GM21619 (cell line): ENCODE results near the gene PIGH.
"Not testable (repeated sequence)": the region's sequence is repeated elsewhere in the genome, so short reads cannot be mapped to it uniquely, and the experiment has no call there.

Source experiments
- ATAC-seq: cut with Tn5 transposase; IDR thresholded peaks from one replicate; pipeline ENCODE4 v1.9.1; 2021; ENCODE audit not compliant: unreplicated experiment

Gene PIGH

GRCh38 chr14:67555518-67556090 lies 44.5 kb downstream of the PIGH start:
- ATAC-seq = no peak

- ATAC-seq = no peak
Observed at GRCh38 chr14:67554341-67554740, 45.7 kb downstream of the PIGH start.

- no peak for ATAC-seq
Observed at GRCh38 chr14:67553547-67553946, 46.5 kb downstream of the PIGH start.

- no peak for ATAC-seq
Observed at GRCh38 chr14:67551940-67552339, 48.1 kb downstream of the PIGH start.

GRCh38 chr14:67551123-67551522 lies 48.9 kb downstream of the PIGH start:
- no peak for ATAC-seq

GRCh38 chr14:67549734-67550133 lies 50.3 kb downstream of the PIGH start:
- ATAC-seq = no peak

- no peak for ATAC-seq
Observed at GRCh38 chr14:67547224-67547780, 52.8 kb downstream of the PIGH start.

GRCh38 chr14:67544590-67544989 lies 55.5 kb downstream of the PIGH start:
- no peak for ATAC-seq

GRCh38 chr14:67542620-67543019 lies 57.4 kb downstream of the PIGH start:
- not testable (repeated sequence) for ATAC-seq

GRCh38 chr14:67541448-67542387 lies 58.4 kb downstream of the PIGH start:
- ATAC-seq = no peak
